HG02610 (cell line): Measurements from ENCODE around the gene ZNF614.
"Not testable (repeated sequence)": the region's sequence is repeated elsewhere in the genome, so short reads cannot be mapped to it uniquely, and the experiment has no call there.

ENCODE experiments used
- ATAC-seq: cut with Tn5 transposase; IDR thresholded peaks from one replicate; pipeline ENCODE4 v1.9.1; 2021; ENCODE audit warnings: mild to moderate bottlenecking, moderate library complexity; ENCODE audit not compliant: unreplicated experiment

The ZNF614 gene

GRCh38 chr19:52028027-52028779, at the start of gene ZNF614:
Gene ZNF614 (minus strand): TSS chr19:52028379. CDS start chr19:52025745, 2,634 bp downstream.
- ATAC-seq: peak; percentile 85

- ATAC-seq: no peak
Observed at GRCh38 chr19:52070496-52070895, 42.3 kb upstream of the ZNF614 start.

- ATAC-seq: no peak
Observed at GRCh38 chr19:52069653-52070052, 41.5 kb upstream of the ZNF614 start.

- no peak for ATAC-seq
Observed at GRCh38 chr19:52066258-52066863, 38.2 kb upstream of the ZNF614 start.

DNA sequence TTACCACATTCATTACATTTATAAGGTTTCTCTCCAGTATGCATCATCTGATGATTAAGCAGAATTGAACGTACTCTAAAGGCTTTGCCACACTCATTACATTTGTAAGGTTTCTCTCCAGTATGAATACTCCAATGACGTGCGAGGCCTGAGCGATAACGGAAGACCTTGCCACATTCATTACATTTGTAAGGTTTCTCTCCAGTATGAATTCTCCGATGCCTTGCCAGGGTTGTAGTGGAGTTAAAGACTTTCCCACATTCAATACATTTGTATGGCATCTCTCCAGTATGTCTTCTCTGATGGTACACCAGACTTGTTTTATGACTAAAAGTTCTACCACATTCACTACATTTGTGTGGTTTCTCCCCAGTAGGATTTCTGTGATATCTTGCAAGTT, 37.2 kb upstream of the ZNF614 start:
- ATAC-seq: no peak

DNA sequence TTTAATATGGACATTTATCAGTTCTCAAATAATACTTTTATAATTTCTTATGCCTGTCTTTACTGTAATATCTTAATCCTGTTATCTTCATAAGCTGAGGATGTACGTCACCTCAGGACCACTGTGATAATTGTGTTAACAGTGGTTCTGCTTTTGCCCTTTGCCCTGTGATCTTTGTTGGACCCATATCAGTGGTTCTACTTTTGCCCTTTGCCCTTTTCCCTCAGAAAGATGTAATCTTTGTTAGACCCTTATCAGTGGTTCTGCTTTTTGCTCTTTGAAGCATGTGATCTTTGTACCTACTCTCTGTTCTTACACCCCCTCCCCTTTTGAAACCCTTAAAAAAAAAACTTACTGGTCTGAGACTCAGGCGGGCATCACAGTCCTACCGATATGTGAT, 28.3 kb upstream of the ZNF614 start:
- ATAC-seq: not testable (repeated sequence)

- ATAC-seq: not testable (repeated sequence)
Observed at GRCh38 chr19:52051736-52052135, 23.6 kb upstream of the ZNF614 start.

DNA sequence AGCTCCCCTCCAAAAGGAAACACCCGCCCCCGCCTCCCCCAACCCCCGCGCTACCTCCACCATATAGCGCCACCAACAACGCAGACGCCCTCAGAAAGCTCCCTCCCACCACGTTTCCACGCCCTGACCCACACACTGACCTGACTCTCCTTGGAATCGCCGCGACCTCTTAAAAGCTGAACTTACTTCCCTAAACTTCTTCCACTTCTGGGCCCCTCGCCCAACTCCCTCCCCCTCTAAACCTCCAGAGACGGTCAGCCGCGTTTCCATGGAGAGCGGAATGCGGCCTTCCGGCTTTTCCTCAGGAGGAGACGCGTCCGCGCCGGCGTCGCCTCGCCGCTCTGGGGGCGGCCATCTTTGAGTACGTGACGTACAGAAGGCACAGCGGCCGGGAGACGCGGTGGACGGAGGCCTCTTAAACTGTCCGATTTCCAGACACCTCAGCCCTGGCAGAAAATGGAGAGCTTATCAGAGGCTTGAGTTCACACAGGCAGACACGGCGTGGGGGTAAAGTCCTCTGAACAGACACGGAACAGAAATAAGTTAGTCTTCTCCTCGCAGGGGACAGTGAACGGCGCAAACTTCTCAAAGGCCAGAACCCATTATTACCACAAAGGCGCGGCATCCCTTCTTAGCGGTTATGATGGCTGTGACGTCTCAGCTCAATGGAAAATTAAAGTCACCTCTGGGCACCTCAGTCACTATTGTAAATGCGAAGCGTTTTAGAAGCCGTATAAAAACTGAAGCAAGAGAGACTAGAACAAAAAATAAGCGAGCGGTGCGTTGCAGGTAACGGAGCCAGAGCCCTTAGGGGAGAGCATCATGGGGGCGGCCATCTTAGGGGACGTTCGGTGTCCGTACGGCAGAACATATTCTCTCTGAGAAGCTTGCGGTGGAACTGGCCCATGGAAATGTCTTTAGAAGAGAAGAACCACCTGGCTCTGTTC, 20.6 kb upstream of the ZNF614 start, which contains the start of gene ZNF432:
TSS of gene ZNF432 (minus strand) at position 284 of the 947 bp plus-strand sequence. CDS start 1,970 bp downstream, outside the sequence.
- peak; percentile 91 for ATAC-seq

GRCh38 chr19:52039169-52039568, 11.0 kb upstream of the ZNF614 start:
- ATAC-seq: no peak

DNA sequence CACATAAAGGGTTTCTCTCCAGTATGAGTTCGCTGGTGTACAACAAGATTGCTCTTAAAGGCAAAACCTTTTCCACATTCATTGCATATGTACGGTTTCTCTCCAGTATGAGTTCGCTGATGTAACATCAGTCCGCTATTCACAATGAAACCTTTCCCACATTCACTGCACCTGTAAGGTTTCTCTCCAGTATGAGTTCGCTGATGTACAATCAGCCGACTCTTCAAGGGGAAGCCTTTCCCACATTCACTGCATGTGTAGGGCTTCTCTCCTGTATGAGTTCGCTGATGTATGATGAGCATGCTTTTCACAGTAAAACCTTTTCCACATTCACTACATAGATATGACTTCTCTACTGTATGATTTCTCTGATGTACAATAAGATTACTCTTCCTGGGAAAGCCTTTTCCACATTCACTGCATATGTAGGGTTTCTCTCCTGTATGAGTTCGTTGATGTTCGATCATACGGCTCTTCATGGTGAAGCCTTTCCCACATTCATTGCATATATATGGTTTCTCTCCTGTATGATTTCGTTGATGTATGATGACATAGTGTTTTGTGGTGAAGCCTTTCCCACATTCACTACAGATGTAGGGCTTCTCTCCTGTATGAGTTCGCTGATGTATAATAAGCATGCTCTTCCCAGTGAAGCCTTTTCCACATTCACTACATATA, 6.0 kb upstream of the ZNF614 start:
- no peak for ATAC-seq

- no peak for ATAC-seq
Observed at GRCh38 chr19:52028780-52029123, 573 bp upstream of the ZNF614 start.

GRCh38 chr19:52026255-52026990, 1.8 kb downstream of the ZNF614 start:
- ATAC-seq: not testable (repeated sequence)

- not testable (repeated sequence) for ATAC-seq
Observed at GRCh38 chr19:52024478-52024877, 3.7 kb downstream of the ZNF614 start.

DNA sequence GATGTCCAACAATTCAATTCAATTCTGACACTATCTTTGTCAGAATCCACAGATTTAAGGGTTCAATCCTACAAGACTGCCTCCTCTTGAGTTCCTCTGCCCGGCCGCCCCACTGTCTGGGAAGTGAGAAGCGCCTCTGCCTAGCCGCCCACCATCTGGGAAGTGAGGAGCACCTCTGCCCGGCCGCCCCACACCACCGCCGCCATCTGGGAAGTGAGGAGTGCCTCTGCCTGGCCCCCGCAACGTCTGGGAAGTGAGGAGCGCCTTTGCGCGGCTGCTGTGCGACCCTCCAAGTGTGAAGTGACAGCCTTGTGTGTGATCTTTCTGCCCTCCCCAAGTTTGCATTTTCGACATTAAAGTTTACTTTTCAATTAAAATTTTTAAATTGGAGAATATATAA, 6.0 kb downstream of the ZNF614 start:
- no peak for ATAC-seq

- no peak for ATAC-seq
Observed at GRCh38 chr19:52020506-52020905, 7.7 kb downstream of the ZNF614 start.

GRCh38 chr19:52010674-52011073, 17.5 kb downstream of the ZNF614 start:
- ATAC-seq: no peak

- peak; percentile 91 for ATAC-seq
Observed at GRCh38 chr19:52007806-52008557, 20.2 kb downstream of the ZNF614 start, which contains the start of gene ZNF615. Gene ZNF615 (minus strand): TSS chr19:52008211. CDS start chr19:52003711, 4,500 bp downstream.

GRCh38 chr19:52007451-52007805, 20.8 kb downstream of the ZNF614 start:
- peak; percentile 17 for ATAC-seq

DNA sequence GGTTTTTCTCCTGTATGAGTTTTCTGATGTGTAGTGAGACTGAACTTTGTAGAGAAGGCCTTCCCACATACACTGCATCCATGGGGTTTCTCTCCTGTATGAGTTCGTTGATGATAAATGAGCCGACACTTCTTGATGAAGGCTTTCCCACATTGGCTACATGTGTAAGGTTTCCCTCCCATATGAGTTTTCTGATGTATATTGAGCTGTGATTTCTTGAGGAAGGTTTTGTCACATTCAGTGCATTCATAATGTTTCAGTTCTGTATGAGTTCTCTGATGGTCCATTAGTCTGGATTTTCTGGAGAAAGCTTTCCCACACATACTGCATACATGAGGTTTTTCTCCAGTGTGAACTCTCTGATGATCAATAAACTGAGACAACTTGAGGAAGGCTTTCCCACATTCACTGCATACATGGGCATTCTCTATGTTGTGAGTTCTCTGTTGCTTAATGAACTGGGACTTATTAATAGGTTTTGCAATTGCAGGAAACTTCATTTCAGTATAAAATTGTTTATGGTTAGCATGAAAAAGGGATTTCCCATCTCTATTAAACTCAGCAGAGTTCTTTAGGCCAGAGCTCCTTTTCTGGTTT, 34.0 kb downstream of the ZNF614 start:
- no peak for ATAC-seq
